HG02763 (cell line): ENCODE data around the gene ASCC2.
"Not testable (repeated sequence)": the region's sequence is repeated elsewhere in the genome, so short reads cannot be mapped to it uniquely, and the experiment has no call there.

Experiments used
- ATAC-seq: cut with Tn5 transposase; IDR thresholded peaks from one replicate; pipeline ENCODE4 v1.9.1; 2021; ENCODE audit warnings: mild to moderate bottlenecking, moderate library complexity; ENCODE audit not compliant: unreplicated experiment

Gene ASCC2

GRCh38 chr22:29837741-29838598 lies at the start of gene ASCC2:
TSS of gene ASCC2 (minus strand) at chr22:29838274. CDS start at chr22:29832325, 5,949 bp downstream.
- ATAC-seq, result peak; percentile 95

GRCh38 chr22:29887358-29887757 lies 49.3 kb upstream of the ASCC2 start:
- no peak for ATAC-seq

- ATAC-seq, result no peak
Measured at GRCh38 chr22:29886596-29886995, 48.5 kb upstream of the ASCC2 start.

- no peak for ATAC-seq
Measured at GRCh38 chr22:29885610-29886009, 47.5 kb upstream of the ASCC2 start.

- ATAC-seq, result peak; percentile 18
Measured at GRCh38 chr22:29883775-29884097, 45.7 kb upstream of the ASCC2 start.

- peak; percentile 68 for ATAC-seq
Measured at GRCh38 chr22:29883045-29883774, 45.1 kb upstream of the ASCC2 start, which contains the start of gene MTMR3. TSS of gene MTMR3 (plus strand) at chr22:29883174. CDS start at chr22:29971060, 87,886 bp downstream.

GRCh38 chr22:29882716-29883044 lies 44.6 kb upstream of the ASCC2 start:
- no peak for ATAC-seq

GRCh38 chr22:29879753-29880152 lies 41.7 kb upstream of the ASCC2 start:
- no peak for ATAC-seq

GRCh38 chr22:29877620-29878019 lies 39.5 kb upstream of the ASCC2 start:
- ATAC-seq, result no peak

- no peak for ATAC-seq
Measured at GRCh38 chr22:29873943-29874342, 35.9 kb upstream of the ASCC2 start.

GRCh38 chr22:29872989-29873388 lies 34.9 kb upstream of the ASCC2 start:
- no peak for ATAC-seq

GRCh38 chr22:29872144-29872893 lies 34.2 kb upstream of the ASCC2 start:
- no peak for ATAC-seq

- ATAC-seq, result no peak
Measured at GRCh38 chr22:29871684-29872083, 33.6 kb upstream of the ASCC2 start.

GRCh38 chr22:29870574-29870973 lies 32.5 kb upstream of the ASCC2 start:
- no peak for ATAC-seq

GRCh38 chr22:29867851-29868250 lies 29.8 kb upstream of the ASCC2 start:
- no peak for ATAC-seq

- ATAC-seq, result no peak
Measured at GRCh38 chr22:29867260-29867659, 29.2 kb upstream of the ASCC2 start.

- ATAC-seq, result not testable (repeated sequence)
Measured at GRCh38 chr22:29865572-29865971, 27.5 kb upstream of the ASCC2 start.

- ATAC-seq, result no peak
Measured at GRCh38 chr22:29861672-29862297, 23.7 kb upstream of the ASCC2 start.

- no peak for ATAC-seq
Measured at GRCh38 chr22:29860006-29860766, 22.1 kb upstream of the ASCC2 start.

GRCh38 chr22:29859030-29859429 lies 21.0 kb upstream of the ASCC2 start:
- not testable (repeated sequence) for ATAC-seq
